Natural killer cell (primary cell): ENCODE results near the gene HYAL1. TPM values are rescaled to one million over a fixed set of nuclear protein-coding genes. Genes with fewer than 3 reads are reported as not detected.
A peak's percentile ranks its signal among the peaks of the same experiment; 100 is the strongest.

Experiments
- ATAC-seq, 3 donors: fragments of 150-1000 bp in 2 of 3; fragments of 200-7000 bp in 1 of 3; cut with Tn5 transposase; 1 replicate in 1 of 3; 2 replicates in 2 of 3; pipeline ENCODE4 v1.10.0; 2021; ENCODE audit warnings: mild to moderate bottlenecking in 2 of 3, moderate library complexity in 2 of 3
- DNase-seq, 2 donors: peaks; one replicate each; pipeline versions ENCODE4 v3.0.0 to v3.0.0-alpha.2; 2013 to 2021; ENCODE audit warnings: mixed read lengths in 1 of 2
- H3K27ac ChIP-seq: one replicate; pipeline ENCODE4 v1.5.1; 2013; ENCODE audit warnings: mild to moderate bottlenecking, low read length
- H3K27me3 ChIP-seq: one replicate; pipeline ENCODE4 v1.6.1; 2013; ENCODE audit warnings: low read length; ENCODE audit not compliant: control insufficient read depth, insufficient read depth
- H3K36me3 ChIP-seq: one replicate; pipeline ENCODE4 v1.6.1; 2013; ENCODE audit warnings: low read length; ENCODE audit not compliant: control insufficient read depth, insufficient read depth
- H3K4me1 ChIP-seq: one replicate; pipeline ENCODE4 v1.6.1; 2013; ENCODE audit warnings: low read length; ENCODE audit not compliant: control insufficient read depth, insufficient read depth
- H3K4me3 ChIP-seq: one replicate; pipeline ENCODE4 v1.5.1; 2013; ENCODE audit warnings: low read length
- H3K9me3 ChIP-seq: one replicate; pipeline ENCODE4 v1.6.1; 2013; ENCODE audit warnings: low read length; ENCODE audit not compliant: control insufficient read depth, insufficient read depth
- H3K27ac Mint-ChIP-seq, 2 donors: one replicate each; pipeline ENCODE4 v1.8.0; 2022; ENCODE audit warnings: mild to moderate bottlenecking in 2 of 2, mixed read lengths in 2 of 2, moderate library complexity in 1 of 2
- H3K27me3 Mint-ChIP-seq, 2 donors: one replicate each; pipeline ENCODE4 v1.8.0; 2022; ENCODE audit warnings: low read depth in 2 of 2, mixed read lengths in 2 of 2
- H3K36me3 Mint-ChIP-seq: one replicate; pipeline ENCODE4 v1.8.0; 2022; ENCODE audit warnings: mixed read lengths
- H3K4me1 Mint-ChIP-seq, 2 donors: one replicate each; pipeline ENCODE4 v1.8.0; 2022; ENCODE audit warnings: mixed read lengths in 2 of 2
- H3K4me3 Mint-ChIP-seq: one replicate; pipeline ENCODE4 v1.8.0; 2022; ENCODE audit warnings: mild to moderate bottlenecking, moderate library complexity, mixed read lengths
- H3K9me3 Mint-ChIP-seq, 2 donors: one replicate each; pipeline ENCODE4 v1.8.0; 2022; ENCODE audit warnings: mixed read lengths in 2 of 2
- WGBS: methylation state at CpG from one replicate; pipeline ENCODE4 v1.1.7; 2013; ENCODE audit warnings: missing lambda C conversion rate; ENCODE audit not compliant: insufficient coverage; 5-methylcytosine and 5-hydroxymethylcytosine counted together
- intact Hi-C: fragments of 100-400 bp; cut with micrococcal nuclease; formaldehyde crosslinking; loops from one replicate; pipeline ENCODE4 v1.14.2; 2022
- total RNA-seq, 4 donors: library from RNA; stranded (reverse); fragments of 120-200 nt in 1 of 4; gene quantifications; one replicate each; pipeline versions ENCODE4 v1.2.3 to v1.2.4, GENCODE V29; 2013 to 2022
- TF ChIP-seq, protein P1 (sequence below): fragments of 200-600 bp; IDR thresholded peaks from one replicate; pipeline ENCODE4 v1.8.0; 2022; ENCODE audit warnings: antibody characterized with exemption

HYAL1 gene
- total RNA-seq, 3 donors from 2014 or later (not counting 1 experiment from before 2014, with no cell fraction given) = 0.82 to 1.2 TPM; not detected in 1

DNA sequence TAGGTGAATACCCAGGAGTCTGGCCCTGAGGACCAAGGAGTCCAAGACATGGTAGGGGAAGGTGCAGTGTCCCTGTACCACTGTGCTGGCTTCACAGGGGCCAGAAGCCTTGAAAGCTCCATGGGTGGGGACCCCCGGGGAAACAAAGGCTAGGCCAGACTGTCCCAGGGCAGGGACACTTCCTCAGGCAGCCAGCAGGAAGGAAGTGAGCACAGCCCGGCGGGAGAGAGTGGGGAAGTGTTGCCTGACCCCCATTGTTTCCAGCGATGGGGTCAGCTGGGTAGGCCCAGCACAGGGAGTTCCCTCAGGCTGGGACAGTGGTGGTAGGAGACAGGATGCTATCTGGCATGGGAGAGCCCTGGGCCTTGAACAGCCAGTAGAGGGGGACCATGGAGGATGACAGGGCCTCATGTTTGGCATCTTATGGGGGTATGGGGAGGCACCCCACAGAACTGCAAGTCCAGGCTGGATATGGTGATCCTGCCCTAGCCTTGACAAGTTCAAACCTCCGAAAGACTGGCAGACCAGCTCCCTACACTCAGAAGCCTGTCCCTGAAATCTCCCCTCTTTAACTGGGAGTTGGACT is 20.3 kb upstream of the HYAL1 start:
- peak overlapping the region; percentile 50 to 64 for H3K27ac Mint-ChIP-seq

DNA sequence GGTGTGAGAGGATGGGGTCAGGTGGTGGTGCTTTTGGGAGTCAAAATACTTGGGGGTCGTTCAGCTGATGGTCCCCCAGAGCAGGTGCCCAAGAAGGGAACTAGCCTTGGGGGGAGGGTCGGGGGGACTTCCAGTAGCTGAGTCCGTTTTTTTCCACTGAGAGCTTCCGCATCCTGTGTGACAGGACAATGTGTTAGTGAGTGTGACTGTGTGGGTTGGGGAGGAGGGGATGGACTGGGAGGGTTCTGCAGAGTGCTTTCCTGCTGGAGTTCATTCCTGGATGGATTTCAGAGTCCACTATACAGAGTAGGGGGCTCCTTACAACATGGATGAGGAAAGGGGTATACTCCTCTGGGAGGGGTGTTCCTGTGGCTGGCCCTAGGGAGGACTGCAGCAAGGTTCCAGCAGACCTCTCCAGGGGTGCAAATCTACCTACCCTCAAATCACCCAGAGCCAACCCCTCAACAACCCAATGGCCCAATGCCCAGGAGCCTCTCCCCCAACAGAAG is 19.8 kb upstream of the HYAL1 start:
- intact Hi-C loops = no loop called here
- Histone ChIP-seq H3K36me3 (peaks cover 8% of the 10 kb centered on the region), H3K27me3 (no peaks in the 10 kb centered on the region), H3K27ac (no peak overlapping the region), H3K4me3 (no peak overlapping the region), H3K9me3 (no peaks in the 10 kb centered on the region), H3K4me1 (peaks cover 59% of the 10 kb centered on the region)
- H3K9me3 Mint-ChIP-seq = no peaks in the 10 kb centered on the region
- peak overlapping the region; percentile 28 for H3K4me3 Mint-ChIP-seq
- ATAC-seq (no peak), DNase-seq (no peak)
- peak overlapping the region; percentile 50 to 64 for H3K27ac Mint-ChIP-seq
- WGBS = 59% methylated on average over 4 of the region's 4 CpGs
- TF ChIP-seq, protein P1, sequence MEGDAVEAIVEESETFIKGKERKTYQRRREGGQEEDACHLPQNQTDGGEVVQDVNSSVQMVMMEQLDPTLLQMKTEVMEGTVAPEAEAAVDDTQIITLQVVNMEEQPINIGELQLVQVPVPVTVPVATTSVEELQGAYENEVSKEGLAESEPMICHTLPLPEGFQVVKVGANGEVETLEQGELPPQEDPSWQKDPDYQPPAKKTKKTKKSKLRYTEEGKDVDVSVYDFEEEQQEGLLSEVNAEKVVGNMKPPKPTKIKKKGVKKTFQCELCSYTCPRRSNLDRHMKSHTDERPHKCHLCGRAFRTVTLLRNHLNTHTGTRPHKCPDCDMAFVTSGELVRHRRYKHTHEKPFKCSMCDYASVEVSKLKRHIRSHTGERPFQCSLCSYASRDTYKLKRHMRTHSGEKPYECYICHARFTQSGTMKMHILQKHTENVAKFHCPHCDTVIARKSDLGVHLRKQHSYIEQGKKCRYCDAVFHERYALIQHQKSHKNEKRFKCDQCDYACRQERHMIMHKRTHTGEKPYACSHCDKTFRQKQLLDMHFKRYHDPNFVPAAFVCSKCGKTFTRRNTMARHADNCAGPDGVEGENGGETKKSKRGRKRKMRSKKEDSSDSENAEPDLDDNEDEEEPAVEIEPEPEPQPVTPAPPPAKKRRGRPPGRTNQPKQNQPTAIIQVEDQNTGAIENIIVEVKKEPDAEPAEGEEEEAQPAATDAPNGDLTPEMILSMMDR = no peak
- no peaks in the 10 kb centered on the region for H3K27me3 Mint-ChIP-seq
- H3K4me1 Mint-ChIP-seq = peaks cover 17 to 55% of the 10 kb centered on the region in 2 donors
- H3K36me3 Mint-ChIP-seq = no peaks in the 10 kb centered on the region

More for the DNA sequence above, 20.3 kb upstream of the HYAL1 start:
- H3K9me3 Mint-ChIP-seq = no peaks in the 10 kb centered on the region
- intact Hi-C loops = no loop called here
- H3K4me1 Mint-ChIP-seq = peaks cover 18 to 54% of the 10 kb centered on the region in 2 donors
- no peak overlapping the region for H3K27ac ChIP-seq
- DNase-seq (no peak), ATAC-seq (no peak)
- no peaks in the 10 kb centered on the region for H3K36me3 Mint-ChIP-seq
- H3K36me3 ChIP-seq = peaks cover 8% of the 10 kb centered on the region
- H3K4me1 ChIP-seq = peaks cover 59% of the 10 kb centered on the region
- WGBS = 61% methylated on average over 5 of the region's 5 CpGs
- no peak overlapping the region for H3K4me3 ChIP-seq
- no peaks in the 10 kb centered on the region for H3K27me3 ChIP-seq
- no peak overlapping the region for H3K4me3 Mint-ChIP-seq
- TF ChIP-seq, protein P1 = no peak
- no peaks in the 10 kb centered on the region for H3K27me3 Mint-ChIP-seq
- no peaks in the 10 kb centered on the region for H3K9me3 ChIP-seq

DNA sequence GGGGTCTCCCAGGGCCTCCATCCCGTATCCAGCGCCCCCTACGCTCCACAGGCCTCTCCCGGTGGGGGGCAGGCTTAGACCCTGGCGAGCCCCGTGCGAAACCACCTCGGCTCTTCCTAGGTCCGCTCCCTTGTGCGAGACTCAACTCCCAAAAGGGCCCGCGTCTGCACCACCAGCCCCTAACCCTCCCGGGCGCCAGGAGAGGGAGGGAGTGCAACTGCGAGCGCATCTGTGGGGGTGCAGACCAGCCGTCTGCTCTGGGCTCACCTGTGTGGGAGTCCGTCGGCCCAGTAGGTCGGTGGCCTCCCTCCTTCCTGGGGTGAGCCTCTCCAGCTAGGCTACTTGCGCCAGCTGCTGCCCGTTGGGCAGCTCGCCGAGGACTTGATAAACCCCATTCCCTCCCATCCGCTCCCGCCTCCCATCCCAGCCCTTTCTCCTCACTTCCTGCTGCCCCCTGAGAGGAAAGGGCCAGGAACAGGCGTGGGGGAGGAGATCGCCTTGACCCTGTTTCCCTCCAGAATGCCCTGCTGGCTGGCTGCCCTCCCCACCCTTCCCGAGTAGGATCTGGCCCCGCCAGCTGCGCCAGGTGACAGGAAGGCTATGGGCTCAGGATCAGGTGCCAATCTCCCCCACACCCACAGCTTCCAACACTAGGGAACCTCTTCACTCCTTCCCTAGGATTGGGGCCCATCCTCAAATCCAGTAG is 19.2 kb upstream of the HYAL1 start, which contains the start of gene HYAL2:
Gene HYAL2, minus strand, starts transcription at position 360 of the 706 bp plus-strand sequence. CDS start 2,256 bp downstream, outside the sequence.
- Histone ChIP-seq H3K9me3 (no peaks in the 10 kb centered on the region), H3K27me3 (no peaks in the 10 kb centered on the region), H3K4me3 (peak within 1 kb of the TSS; percentile 66), H3K36me3 (peaks cover 8% of the 10 kb centered on the region), H3K27ac (peak within 1 kb of the TSS; percentile 91), H3K4me1 (peaks cover 61% of the 10 kb centered on the region)
- Mint-ChIP-seq H3K36me3 (no peaks in the 10 kb centered on the region), H3K27ac (peak within 1 kb of the TSS; percentile 74 to 87), H3K9me3 (no peaks in the 10 kb centered on the region), H3K4me3 (peak within 1 kb of the TSS; percentile 85), H3K4me1 (peaks cover 12 to 49% of the 10 kb centered on the region in 2 donors), H3K27me3 (no peaks in the 10 kb centered on the region)
- no peak for DNase-seq
- intact Hi-C loops = no loop called here
- TF ChIP-seq, protein P1 = no peak
- no peak for ATAC-seq
- 81% methylated on average over 31 of the region's 31 CpGs for WGBS
